Adrenal gland (tissue), 5 donors: ENCODE measurements around the gene STXBP5.

Source experiments
- POLR2A ChIP-seq, 2 donors: fragments of 450-650 bp; IDR thresholded peaks; one replicate each; pipeline ENCODE4 v1.6.1; 2017; ENCODE audit warnings: antibody characterized with exemption in 2 of 2, mild to moderate bottlenecking in 2 of 2, moderate library complexity in 1 of 2
- TF ChIP-seq, protein P1 (sequence below), 6 experiments: fragments of 450-650 bp in 4 of 6; fragments of 200-600 bp in 2 of 6; sonication (generic) in 1 of 6; IDR thresholded peaks; 1 replicate in 5 of 6; 2 replicates in 1 of 6; pipeline versions ENCODE4 v1.5.1 to v1.8.0; 2016 to 2021; ENCODE audit warnings: antibody characterized with exemption in 6 of 6, mild to moderate bottlenecking in 2 of 6, moderate library complexity in 1 of 6
- donor health status: DM: no; HTN: no; CAD: no.

DNA sequence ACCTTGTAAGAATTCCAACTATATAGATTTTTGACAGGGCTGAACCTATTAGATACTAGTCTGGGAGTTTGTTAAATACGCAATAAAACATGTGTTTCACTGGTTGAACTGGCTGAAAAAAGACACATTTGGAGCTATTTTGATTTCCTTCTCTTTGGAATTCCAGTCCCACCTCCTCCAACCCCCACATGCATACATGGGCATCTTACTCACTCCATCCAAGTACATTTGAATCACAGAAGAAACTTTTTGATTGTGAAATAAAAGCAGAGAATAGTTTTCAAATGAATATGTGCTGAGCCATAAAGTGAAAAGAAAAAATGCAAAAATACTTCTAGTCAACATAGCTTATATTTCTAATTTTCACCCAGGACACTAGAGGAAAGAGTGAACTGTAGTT is 33.9 kb upstream of the STXBP5 start:
- TF ChIP-seq, protein P1, sequence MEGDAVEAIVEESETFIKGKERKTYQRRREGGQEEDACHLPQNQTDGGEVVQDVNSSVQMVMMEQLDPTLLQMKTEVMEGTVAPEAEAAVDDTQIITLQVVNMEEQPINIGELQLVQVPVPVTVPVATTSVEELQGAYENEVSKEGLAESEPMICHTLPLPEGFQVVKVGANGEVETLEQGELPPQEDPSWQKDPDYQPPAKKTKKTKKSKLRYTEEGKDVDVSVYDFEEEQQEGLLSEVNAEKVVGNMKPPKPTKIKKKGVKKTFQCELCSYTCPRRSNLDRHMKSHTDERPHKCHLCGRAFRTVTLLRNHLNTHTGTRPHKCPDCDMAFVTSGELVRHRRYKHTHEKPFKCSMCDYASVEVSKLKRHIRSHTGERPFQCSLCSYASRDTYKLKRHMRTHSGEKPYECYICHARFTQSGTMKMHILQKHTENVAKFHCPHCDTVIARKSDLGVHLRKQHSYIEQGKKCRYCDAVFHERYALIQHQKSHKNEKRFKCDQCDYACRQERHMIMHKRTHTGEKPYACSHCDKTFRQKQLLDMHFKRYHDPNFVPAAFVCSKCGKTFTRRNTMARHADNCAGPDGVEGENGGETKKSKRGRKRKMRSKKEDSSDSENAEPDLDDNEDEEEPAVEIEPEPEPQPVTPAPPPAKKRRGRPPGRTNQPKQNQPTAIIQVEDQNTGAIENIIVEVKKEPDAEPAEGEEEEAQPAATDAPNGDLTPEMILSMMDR (IDR thresholded peaks at IDR 0.05), result no peak
- TF ChIP-seq POLR2A (IDR thresholded peaks at IDR 0.05), result no peak
